GM18909 (cell line): Measurements from ENCODE around the gene CPSF7.

ENCODE experiments used
- ATAC-seq: cut with Tn5 transposase; IDR thresholded peaks from one replicate; pipeline ENCODE4 v1.9.1; 2021; ENCODE audit warnings: mild to moderate bottlenecking; ENCODE audit not compliant: unreplicated experiment, poor library complexity

CPSF7 gene

GRCh38 chr11:61359516-61359915, 70.3 kb downstream of the CPSF7 start:
- ATAC-seq, result no peak

- no peak for ATAC-seq
Measured at GRCh38 chr11:61358566-61358965, 71.2 kb downstream of the CPSF7 start.

- no peak for ATAC-seq
Measured at GRCh38 chr11:61357894-61358239, 71.9 kb downstream of the CPSF7 start.

GRCh38 chr11:61357233-61357893, 72.4 kb downstream of the CPSF7 start:
- ATAC-seq, result peak; percentile 41

GRCh38 chr11:61356706-61357105, 73.1 kb downstream of the CPSF7 start:
- ATAC-seq, result no peak

GRCh38 chr11:61354208-61354607, 75.6 kb downstream of the CPSF7 start:
- no peak for ATAC-seq

GRCh38 chr11:61353131-61354067, 76.4 kb downstream of the CPSF7 start:
- no peak for ATAC-seq
